ENCODE data around the gene DCDC2C. TPM values are rescaled to one million over a fixed set of nuclear protein-coding genes. Genes with fewer than 3 reads are reported as not detected.

DCDC2C gene
- total RNA-seq, 2 experiments from 2014 or later, result not detected

- Mint-ChIP-seq H3K36me3 (ENCODE audit: low read depth) (no peaks in the 10 kb centered on the region), H3K27me3 (ENCODE audit: low read depth) (peaks cover 13% of the 10 kb centered on the region), H3K4me3 (no peak overlapping the region), H3K4me1 (ENCODE audit: low read depth) (no peaks in the 10 kb centered on the region), H3K27ac (no peak overlapping the region), H3K9me3 (no peaks in the 10 kb centered on the region)
- DNase-seq, result no peak
- CTCF ChIA-PET, result interaction anchor here (0.7 to 5.2 kb wide), 9 partner anchors 9 to 146 kb away, joined by 3 to 91 read pairs (median 3); no protein-coding TSS in a partner anchor
- intact Hi-C loops (cut with micrococcal nuclease), result loop anchor here (1.0 to 5.0 kb wide), 3 partner anchors 53 to 1640 kb away; no protein-coding TSS in a partner anchor
Measured at GRCh38 chr2:3727397-3728045, 24.1 kb downstream of the DCDC2C start.

GRCh38 chr2:3728104-3729054 is 25.0 kb downstream of the DCDC2C start:
- no peaks in the 10 kb centered on the region for H3K4me1 Mint-ChIP-seq (ENCODE audit: low read depth)
- no peak overlapping the region for H3K4me3 Mint-ChIP-seq

GRCh38 chr2:3729055-3729448 is 25.7 kb downstream of the DCDC2C start:
- DNase-seq, result no peak
- H3K36me3 Mint-ChIP-seq (ENCODE audit: low read depth), result no peaks in the 10 kb centered on the region
- no peaks in the 10 kb centered on the region for H3K9me3 Mint-ChIP-seq
- no peak overlapping the region for H3K4me3 Mint-ChIP-seq
- H3K27me3 Mint-ChIP-seq (ENCODE audit: low read depth), result peaks cover 9% of the 10 kb centered on the region
- no peaks in the 10 kb centered on the region for H3K4me1 Mint-ChIP-seq (ENCODE audit: low read depth)
- intact Hi-C loops (cut with micrococcal nuclease), result loop anchor here (5.0 kb wide), 2 partner anchors 98 to 1638 kb away; no protein-coding TSS in a partner anchor
- CTCF ChIA-PET, result interaction anchor here (0.7 to 5.2 kb wide), 6 partner anchors 12 to 1602 kb away, joined by 3 to 91 read pairs (median 6); no protein-coding TSS in a partner anchor
- H3K27ac Mint-ChIP-seq, result no peak overlapping the region

More at GRCh38 chr2:3728104-3729054, 25.0 kb downstream of the DCDC2C start:
- CTCF ChIA-PET, result interaction anchor here (0.7 to 5.2 kb wide), 10 partner anchors 8 to 145 kb away, joined by 3 to 91 read pairs (median 3); no protein-coding TSS in a partner anchor
- H3K36me3 Mint-ChIP-seq (ENCODE audit: low read depth), result no peaks in the 10 kb centered on the region
- intact Hi-C loops (cut with micrococcal nuclease), result loop anchor here (1.0 to 5.0 kb wide), 3 partner anchors 52 to 1639 kb away; no protein-coding TSS in a partner anchor
- peaks cover 10% of the 10 kb centered on the region for H3K27me3 Mint-ChIP-seq (ENCODE audit: low read depth)
- H3K9me3 Mint-ChIP-seq, result no peaks in the 10 kb centered on the region
- no peak for DNase-seq
- H3K27ac Mint-ChIP-seq, result no peak overlapping the region

GRCh38 chr2:3729786-3730185 is 26.4 kb downstream of the DCDC2C start:
- Mint-ChIP-seq H3K4me3 (no peak overlapping the region), H3K27me3 (ENCODE audit: low read depth) (peaks cover 9% of the 10 kb centered on the region), H3K9me3 (no peaks in the 10 kb centered on the region), H3K27ac (no peak overlapping the region), H3K4me1 (ENCODE audit: low read depth) (no peaks in the 10 kb centered on the region), H3K36me3 (ENCODE audit: low read depth) (no peaks in the 10 kb centered on the region)
- no peak for DNase-seq
- CTCF ChIA-PET, result interaction anchor here (0.7 to 5.2 kb wide), 2 partner anchors 52 to 1602 kb away, joined by 3 to 91 read pairs; no protein-coding TSS in a partner anchor
- intact Hi-C loops (cut with micrococcal nuclease), result loop anchor here (5.0 kb wide), 2 partner anchors 98 to 1638 kb away; no protein-coding TSS in a partner anchor

GRCh38 chr2:3730646-3731045 is 27.3 kb downstream of the DCDC2C start:
- Mint-ChIP-seq H3K9me3 (no peaks in the 10 kb centered on the region), H3K4me3 (no peak overlapping the region), H3K27me3 (ENCODE audit: low read depth) (peaks cover 5% of the 10 kb centered on the region), H3K4me1 (ENCODE audit: low read depth) (no peaks in the 10 kb centered on the region), H3K27ac (no peak overlapping the region), H3K36me3 (ENCODE audit: low read depth) (no peaks in the 10 kb centered on the region)
- CTCF ChIA-PET, result interaction anchor here (5.2 kb wide), 1 partner anchor 51 kb away, joined by 91 read pairs; no protein-coding TSS in a partner anchor
- intact Hi-C loops (cut with micrococcal nuclease), result no loop called here
- no peak for DNase-seq

GRCh38 chr2:3731829-3732228 is 28.5 kb downstream of the DCDC2C start:
- CTCF ChIA-PET, result interaction anchor here (5.2 kb wide), 1 partner anchor 50 kb away, joined by 91 read pairs; no protein-coding TSS in a partner anchor

GRCh38 chr2:3736112-3736511 is 32.7 kb downstream of the DCDC2C start:
- CTCF ChIA-PET, result no interaction called here
- no peaks in the 10 kb centered on the region for H3K4me1 Mint-ChIP-seq (ENCODE audit: low read depth)
- H3K27me3 Mint-ChIP-seq (ENCODE audit: low read depth), result no peaks in the 10 kb centered on the region
- H3K4me3 Mint-ChIP-seq, result no peak overlapping the region
- no peak for DNase-seq
- H3K27ac Mint-ChIP-seq, result no peak overlapping the region
- intact Hi-C loops (cut with micrococcal nuclease), result no loop called here
- H3K9me3 Mint-ChIP-seq, result no peaks in the 10 kb centered on the region
- no peaks in the 10 kb centered on the region for H3K36me3 Mint-ChIP-seq (ENCODE audit: low read depth)

More at GRCh38 chr2:3731829-3732228, 28.5 kb downstream of the DCDC2C start:
- intact Hi-C loops (cut with micrococcal nuclease), result no loop called here
- Mint-ChIP-seq H3K9me3 (no peaks in the 10 kb centered on the region), H3K27ac (no peak overlapping the region), H3K36me3 (ENCODE audit: low read depth) (no peaks in the 10 kb centered on the region), H3K27me3 (ENCODE audit: low read depth) (peaks cover 5% of the 10 kb centered on the region), H3K4me1 (ENCODE audit: low read depth) (no peaks in the 10 kb centered on the region), H3K4me3 (no peak overlapping the region)
- no peak for DNase-seq

- Mint-ChIP-seq H3K36me3 (ENCODE audit: low read depth) (no peaks in the 10 kb centered on the region), H3K4me3 (no peak overlapping the region), H3K4me1 (ENCODE audit: low read depth) (no peaks in the 10 kb centered on the region), H3K27me3 (ENCODE audit: low read depth) (peaks cover 2% of the 10 kb centered on the region), H3K9me3 (no peaks in the 10 kb centered on the region), H3K27ac (no peak overlapping the region)
- intact Hi-C loops (cut with micrococcal nuclease), result no loop called here
- DNase-seq, result no peak
- CTCF ChIA-PET, result interaction anchor here (0.6 kb wide), 1 partner anchor 9 kb away, joined by 3 read pairs; no protein-coding TSS in a partner anchor
Measured at GRCh38 chr2:3737128-3737527, 33.8 kb downstream of the DCDC2C start.

GRCh38 chr2:3738454-3738853 is 35.1 kb downstream of the DCDC2C start:
- intact Hi-C loops (cut with micrococcal nuclease), result loop anchor here (2.0 kb wide), 1 partner anchor 42 kb away; no protein-coding TSS in a partner anchor
- peak; percentile 52 for DNase-seq
- CTCF ChIA-PET, result interaction anchor here (0.6 kb wide), 1 partner anchor 182 kb away, joined by 3 read pairs; no protein-coding TSS in a partner anchor
- Mint-ChIP-seq H3K27me3 (ENCODE audit: low read depth) (peaks cover 9% of the 10 kb centered on the region), H3K4me3 (no peak overlapping the region), H3K36me3 (ENCODE audit: low read depth) (no peaks in the 10 kb centered on the region), H3K9me3 (no peaks in the 10 kb centered on the region), H3K27ac (no peak overlapping the region), H3K4me1 (ENCODE audit: low read depth) (no peaks in the 10 kb centered on the region)

- CTCF ChIA-PET, result no interaction called here
- Mint-ChIP-seq H3K9me3 (no peaks in the 10 kb centered on the region), H3K27ac (no peak overlapping the region), H3K4me3 (no peak overlapping the region), H3K4me1 (ENCODE audit: low read depth) (no peaks in the 10 kb centered on the region), H3K27me3 (ENCODE audit: low read depth) (peaks cover 9% of the 10 kb centered on the region), H3K36me3 (ENCODE audit: low read depth) (no peaks in the 10 kb centered on the region)
- intact Hi-C loops (cut with micrococcal nuclease), result loop anchor here (2.0 kb wide), 1 partner anchor 41 kb away; no protein-coding TSS in a partner anchor
- DNase-seq, result no peak
Measured at GRCh38 chr2:3739313-3739712, 35.9 kb downstream of the DCDC2C start.

GRCh38 chr2:3741396-3741795 is 38.0 kb downstream of the DCDC2C start:
- peaks cover 9% of the 10 kb centered on the region for H3K27me3 Mint-ChIP-seq (ENCODE audit: low read depth)
- no peaks in the 10 kb centered on the region for H3K36me3 Mint-ChIP-seq (ENCODE audit: low read depth)
- no peak for DNase-seq
- no peak overlapping the region for H3K4me3 Mint-ChIP-seq
- no peaks in the 10 kb centered on the region for H3K9me3 Mint-ChIP-seq
- no peak overlapping the region for H3K27ac Mint-ChIP-seq
- no peaks in the 10 kb centered on the region for H3K4me1 Mint-ChIP-seq (ENCODE audit: low read depth)
- CTCF ChIA-PET, result interaction anchor here (0.7 kb wide), 1 partner anchor 13 kb away, joined by 3 read pairs; no protein-coding TSS in a partner anchor
- intact Hi-C loops (cut with micrococcal nuclease), result no loop called here

All from activated naive CD4-positive, alpha-beta T cell treated with anti-CD3 and anti-CD28 coated beads for 36 hours (primary cell).